GM12875 (cell line): ENCODE measurements around the gene RPS15.

Experiments used
- H3K4me3 ChIP-seq: one replicate; pipeline ENCODE4 v1.5.1; 2011; ENCODE audit warnings: low read depth, low read length, control low read depth
- TF ChIP-seq, protein P1 (sequence below): IDR thresholded peaks from 2 replicates; pipeline ENCODE4 v1.5.1; 2011; ENCODE audit warnings: low read depth, mild to moderate bottlenecking, control low read depth, inconsistent platforms, low read length, moderate library complexity, borderline replicate concordance; ENCODE audit not compliant: insufficient read depth

Gene RPS15

DNA sequence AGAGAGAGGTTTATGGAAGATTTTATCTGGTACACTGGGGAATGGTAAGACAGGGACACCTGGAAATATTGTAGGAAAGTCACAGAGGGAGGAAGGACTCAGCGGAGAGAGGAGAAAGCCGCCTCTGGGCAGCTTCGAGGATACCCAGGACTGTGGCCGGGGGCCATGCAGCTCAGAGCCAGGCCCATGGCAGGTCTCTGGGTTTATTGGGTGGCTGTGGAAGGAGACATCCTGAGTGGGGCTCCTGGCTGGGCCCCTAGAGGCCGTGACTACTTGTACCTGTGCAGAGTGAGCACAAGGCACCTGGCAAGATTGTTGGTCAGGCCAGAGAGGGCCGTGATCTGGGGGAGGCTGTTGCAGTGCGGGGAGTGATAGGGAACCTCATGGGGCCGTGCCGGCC lies 27.4 kb upstream of the RPS15 start:
- TF ChIP-seq, protein P1, sequence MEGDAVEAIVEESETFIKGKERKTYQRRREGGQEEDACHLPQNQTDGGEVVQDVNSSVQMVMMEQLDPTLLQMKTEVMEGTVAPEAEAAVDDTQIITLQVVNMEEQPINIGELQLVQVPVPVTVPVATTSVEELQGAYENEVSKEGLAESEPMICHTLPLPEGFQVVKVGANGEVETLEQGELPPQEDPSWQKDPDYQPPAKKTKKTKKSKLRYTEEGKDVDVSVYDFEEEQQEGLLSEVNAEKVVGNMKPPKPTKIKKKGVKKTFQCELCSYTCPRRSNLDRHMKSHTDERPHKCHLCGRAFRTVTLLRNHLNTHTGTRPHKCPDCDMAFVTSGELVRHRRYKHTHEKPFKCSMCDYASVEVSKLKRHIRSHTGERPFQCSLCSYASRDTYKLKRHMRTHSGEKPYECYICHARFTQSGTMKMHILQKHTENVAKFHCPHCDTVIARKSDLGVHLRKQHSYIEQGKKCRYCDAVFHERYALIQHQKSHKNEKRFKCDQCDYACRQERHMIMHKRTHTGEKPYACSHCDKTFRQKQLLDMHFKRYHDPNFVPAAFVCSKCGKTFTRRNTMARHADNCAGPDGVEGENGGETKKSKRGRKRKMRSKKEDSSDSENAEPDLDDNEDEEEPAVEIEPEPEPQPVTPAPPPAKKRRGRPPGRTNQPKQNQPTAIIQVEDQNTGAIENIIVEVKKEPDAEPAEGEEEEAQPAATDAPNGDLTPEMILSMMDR: no peak
- H3K4me3 ChIP-seq: no peak overlapping the region

DNA sequence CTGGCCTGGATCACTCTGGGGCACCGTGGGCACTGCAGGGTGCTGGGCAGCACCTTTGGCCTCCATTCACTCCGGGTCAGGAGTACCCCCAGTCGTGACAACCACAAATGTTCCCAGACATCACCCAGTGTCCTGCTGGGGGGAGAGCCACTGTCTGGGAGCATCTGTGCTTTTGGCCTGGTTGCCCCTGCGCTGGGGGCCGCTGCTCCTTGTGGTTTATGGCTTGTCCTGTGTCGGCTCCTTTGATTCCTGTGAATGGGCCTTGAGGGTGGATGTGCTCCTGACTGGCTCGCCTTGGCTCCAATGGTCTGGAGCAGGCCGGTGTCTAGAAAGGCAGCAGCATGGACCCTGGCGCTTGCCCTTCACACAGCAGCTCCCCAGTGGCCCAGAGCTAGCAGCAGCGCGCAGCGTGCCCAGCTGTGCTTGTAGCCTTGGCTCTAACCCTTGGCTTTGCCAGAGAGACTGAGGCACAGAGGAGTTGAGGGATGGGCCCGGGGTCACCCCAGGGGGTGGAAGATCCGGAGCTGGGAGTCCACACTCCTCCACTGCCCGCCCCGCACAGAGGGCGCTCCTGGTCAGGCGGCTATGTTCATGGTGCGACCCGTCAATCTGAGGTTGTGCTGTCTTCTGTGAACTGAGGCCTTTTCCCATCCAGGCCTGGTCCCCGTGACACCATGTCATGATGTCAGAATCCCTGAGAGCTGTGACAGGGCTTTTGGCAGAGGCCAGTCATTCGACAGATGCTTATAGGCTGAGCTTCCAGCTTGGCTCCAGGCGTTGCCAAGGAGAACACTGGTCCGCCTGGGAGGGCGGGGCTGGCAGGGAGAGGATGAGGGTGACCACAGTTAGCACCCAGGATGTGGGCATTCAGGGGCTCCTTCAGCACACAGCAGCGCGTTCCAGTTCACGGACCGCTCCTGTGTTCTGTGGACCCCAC lies 26.7 kb upstream of the RPS15 start:
- H3K4me3 ChIP-seq: no peak overlapping the region
- TF ChIP-seq, protein P1: no peak

DNA sequence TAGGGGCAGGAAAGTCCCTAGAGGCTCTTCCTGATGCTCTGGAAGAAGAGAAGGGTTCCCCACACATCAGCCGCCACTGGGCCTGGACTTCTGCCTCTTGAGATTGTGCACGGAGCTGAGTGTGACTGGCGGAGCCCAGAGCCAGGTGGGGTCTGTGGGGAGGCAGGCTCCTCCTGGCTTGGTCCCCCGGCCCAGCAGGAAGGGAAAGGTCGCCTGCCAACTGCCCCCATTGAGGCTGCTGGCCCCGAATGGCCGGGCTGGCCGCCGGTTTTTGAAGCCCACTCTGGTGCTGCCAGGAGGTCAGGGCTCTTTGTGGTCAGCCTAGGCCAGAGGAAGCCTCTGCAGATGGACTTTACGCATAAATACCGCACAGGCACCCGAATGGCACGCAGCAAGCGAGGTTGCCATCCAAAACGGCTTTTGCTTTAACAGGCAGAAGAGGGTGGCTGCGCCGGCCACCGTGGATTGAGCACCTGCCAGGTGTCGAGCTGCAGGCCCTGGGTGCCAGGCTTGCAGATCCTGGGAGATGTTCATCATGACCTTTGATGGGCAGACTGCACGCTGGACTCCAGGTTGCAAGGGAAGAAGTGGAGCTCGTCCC lies 25.8 kb upstream of the RPS15 start:
- H3K4me3 ChIP-seq: no peak overlapping the region
- TF ChIP-seq, protein P1: no peak

GRCh38 chr19:1412995-1413800 lies 25.0 kb upstream of the RPS15 start:
- TF ChIP-seq, protein P1: no peak
- no peak overlapping the region for H3K4me3 ChIP-seq

DNA sequence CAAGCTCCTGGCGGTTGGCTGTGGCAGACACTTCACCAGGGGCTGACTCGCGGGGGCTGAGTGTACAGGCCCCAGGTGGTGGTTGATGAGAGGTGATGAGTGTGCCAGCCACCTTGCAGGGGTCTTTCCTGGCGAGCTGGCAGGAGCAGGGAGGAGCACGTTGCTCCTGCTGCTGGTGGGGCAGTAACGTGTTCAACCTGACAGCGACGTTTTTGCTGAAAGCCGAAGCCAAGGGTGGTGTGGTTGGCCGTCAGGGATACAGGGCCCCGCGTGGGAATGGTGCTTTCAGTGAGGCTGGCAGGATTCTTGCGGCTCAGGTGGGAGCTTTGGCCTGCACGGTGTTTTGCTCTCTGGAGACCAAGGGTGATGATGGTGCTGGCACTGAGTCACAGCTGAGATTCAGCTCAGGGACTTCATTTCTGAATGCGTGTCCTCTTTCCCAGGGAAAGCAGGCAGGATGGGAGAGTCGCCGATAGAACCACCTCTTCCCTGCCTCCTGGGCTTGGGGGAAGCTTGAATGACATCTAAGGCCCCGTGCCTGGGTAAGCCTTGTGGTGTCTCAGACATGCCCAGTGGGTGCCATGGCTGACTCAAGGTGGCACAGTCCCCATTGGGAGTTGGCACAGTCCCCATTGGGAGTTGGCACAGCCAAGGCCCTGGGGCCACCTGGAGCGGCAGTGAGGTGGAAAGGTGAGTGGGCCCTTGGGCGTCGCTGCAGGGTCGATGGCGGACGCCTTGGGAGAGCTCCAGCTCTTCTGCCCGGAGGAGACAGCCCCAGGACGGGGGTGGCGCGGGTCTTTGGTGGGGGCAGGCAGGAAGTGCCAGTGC lies 22.0 kb upstream of the RPS15 start:
- TF ChIP-seq, protein P1: no peak

GRCh38 chr19:1417145-1417544 lies 21.1 kb upstream of the RPS15 start:
- H3K4me3 ChIP-seq: no peak overlapping the region
- TF ChIP-seq, protein P1: no peak

More for the DNA sequence above, 22.0 kb upstream of the RPS15 start:
- H3K4me3 ChIP-seq: no peak overlapping the region
